GM12865 (cell line): Measurements from ENCODE around the gene CDHR3.

ENCODE experiments used
- DNase-seq: peaks from one replicate; pipeline ENCODE4 v3.0.0; 2010; ENCODE audit warnings: low read depth
- H3K4me3 ChIP-seq: 2 replicates; pipeline ENCODE4 v1.5.1; 2011; ENCODE audit warnings: mild to moderate bottlenecking, low read depth, low read length, control low read depth
- TF ChIP-seq, protein P1 (sequence below): IDR thresholded peaks from 2 replicates; pipeline ENCODE4 v1.5.1; 2011; ENCODE audit warnings: low read length, control low read depth, low read depth, inconsistent platforms; ENCODE audit not compliant: insufficient read depth; ENCODE audit errors: missing control alignments

Gene CDHR3

DNA sequence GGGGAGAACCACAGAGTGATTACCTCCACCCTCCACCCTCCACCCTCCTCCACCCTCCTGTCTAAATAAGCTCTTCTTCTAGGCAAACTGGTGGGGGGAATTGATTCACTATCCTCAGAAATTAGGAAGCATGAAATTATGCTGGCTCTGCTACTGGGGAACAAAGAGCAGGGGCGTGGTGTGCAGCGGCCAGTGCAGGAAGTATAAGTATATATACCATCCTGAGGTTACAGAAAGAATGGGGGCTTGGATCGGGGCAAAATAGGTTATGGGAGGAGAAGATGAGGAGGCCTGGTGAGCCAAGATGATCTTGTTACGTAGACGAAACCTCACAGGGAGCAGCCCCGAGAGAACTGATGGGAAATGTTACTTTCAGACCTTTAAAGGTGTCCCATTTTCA, 100.0 kb downstream of the CDHR3 start:
- no peak for DNase-seq
- TF ChIP-seq, protein P1, sequence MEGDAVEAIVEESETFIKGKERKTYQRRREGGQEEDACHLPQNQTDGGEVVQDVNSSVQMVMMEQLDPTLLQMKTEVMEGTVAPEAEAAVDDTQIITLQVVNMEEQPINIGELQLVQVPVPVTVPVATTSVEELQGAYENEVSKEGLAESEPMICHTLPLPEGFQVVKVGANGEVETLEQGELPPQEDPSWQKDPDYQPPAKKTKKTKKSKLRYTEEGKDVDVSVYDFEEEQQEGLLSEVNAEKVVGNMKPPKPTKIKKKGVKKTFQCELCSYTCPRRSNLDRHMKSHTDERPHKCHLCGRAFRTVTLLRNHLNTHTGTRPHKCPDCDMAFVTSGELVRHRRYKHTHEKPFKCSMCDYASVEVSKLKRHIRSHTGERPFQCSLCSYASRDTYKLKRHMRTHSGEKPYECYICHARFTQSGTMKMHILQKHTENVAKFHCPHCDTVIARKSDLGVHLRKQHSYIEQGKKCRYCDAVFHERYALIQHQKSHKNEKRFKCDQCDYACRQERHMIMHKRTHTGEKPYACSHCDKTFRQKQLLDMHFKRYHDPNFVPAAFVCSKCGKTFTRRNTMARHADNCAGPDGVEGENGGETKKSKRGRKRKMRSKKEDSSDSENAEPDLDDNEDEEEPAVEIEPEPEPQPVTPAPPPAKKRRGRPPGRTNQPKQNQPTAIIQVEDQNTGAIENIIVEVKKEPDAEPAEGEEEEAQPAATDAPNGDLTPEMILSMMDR, result no peak
- no peak overlapping the region for H3K4me3 ChIP-seq

DNA sequence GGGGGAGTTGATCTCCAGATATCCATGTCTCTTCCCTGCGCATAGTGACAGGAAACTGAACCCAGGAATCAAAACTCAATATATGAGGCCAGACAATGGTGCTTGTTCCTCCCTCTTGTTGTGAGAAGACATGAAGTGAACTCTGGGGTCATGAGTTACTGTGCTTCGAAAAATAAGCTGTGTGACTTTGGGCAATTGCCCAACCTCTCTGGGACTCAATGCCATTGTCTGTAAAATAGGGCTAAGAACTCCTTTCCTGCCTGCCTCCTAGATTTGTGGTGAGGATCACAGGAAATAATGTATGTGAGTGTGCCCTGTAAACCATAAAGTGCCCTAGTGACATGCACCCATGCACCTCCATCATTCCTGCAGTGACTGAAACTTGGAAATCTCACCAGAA, 100.6 kb downstream of the CDHR3 start:
- DNase-seq, result no peak
- no peak overlapping the region for H3K4me3 ChIP-seq
- TF ChIP-seq, protein P1, result no peak

DNA sequence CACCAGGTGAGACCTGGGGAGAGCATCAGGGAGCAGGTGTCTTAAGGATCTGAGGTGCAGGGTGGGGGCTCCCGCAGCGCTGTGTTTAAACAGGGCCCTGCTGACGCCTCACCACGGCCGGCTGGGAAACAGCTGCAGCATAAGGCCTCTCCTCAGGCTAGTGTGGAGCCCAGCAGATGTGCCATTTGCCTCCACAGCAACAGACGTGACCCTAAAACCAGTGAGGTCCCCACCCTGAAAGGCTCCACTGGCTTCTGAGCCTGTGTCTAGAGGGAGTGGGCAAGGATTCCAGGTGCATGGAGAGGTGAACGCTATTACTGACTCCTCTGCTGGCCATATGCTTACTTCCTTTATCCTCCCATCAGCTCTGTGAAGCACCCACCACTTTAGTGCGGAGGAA, 101.3 kb downstream of the CDHR3 start:
- DNase-seq, result no peak
- no peak overlapping the region for H3K4me3 ChIP-seq
- TF ChIP-seq, protein P1, result no peak

DNA sequence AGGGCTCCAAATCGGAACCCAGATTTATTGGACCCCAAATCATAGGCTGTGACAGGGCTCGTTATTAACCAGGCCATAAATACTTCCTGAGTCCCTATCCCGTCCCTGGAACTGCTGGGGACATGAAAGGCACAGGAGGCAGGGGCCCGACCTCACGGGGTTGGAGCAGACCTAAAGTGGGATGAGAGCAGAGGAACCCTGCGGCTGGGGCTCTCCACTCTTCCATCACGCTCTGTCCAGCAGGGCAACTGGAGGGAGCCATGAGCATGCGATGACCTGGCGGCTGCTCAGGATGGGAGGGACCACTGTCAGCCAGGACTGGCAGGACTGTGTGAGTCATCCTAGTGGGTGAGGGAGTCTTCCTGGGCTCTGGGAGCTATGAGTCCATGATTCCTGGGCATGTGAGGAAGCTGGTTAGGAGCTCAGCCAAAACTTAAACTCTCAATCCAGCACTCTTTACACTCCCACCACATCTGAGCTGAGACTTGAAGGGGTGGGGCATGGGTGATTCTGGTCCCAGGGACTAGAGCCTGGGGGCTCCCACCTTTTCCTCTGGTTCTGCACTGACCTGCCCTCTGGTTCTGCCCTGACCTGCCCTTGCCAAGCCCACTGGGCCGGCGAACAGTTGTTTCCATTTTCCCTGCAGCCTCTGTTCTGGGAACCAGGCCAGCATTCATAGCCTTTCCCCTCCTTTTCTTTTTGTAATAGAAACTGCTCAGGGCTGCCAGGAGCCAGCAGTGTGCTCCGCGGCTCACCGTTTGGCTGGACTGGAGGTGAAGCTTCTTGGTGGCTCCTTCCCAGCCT, 101.9 kb downstream of the CDHR3 start:
- no peak overlapping the region for H3K4me3 ChIP-seq
- no peak for DNase-seq
- TF ChIP-seq, protein P1, result no peak

DNA sequence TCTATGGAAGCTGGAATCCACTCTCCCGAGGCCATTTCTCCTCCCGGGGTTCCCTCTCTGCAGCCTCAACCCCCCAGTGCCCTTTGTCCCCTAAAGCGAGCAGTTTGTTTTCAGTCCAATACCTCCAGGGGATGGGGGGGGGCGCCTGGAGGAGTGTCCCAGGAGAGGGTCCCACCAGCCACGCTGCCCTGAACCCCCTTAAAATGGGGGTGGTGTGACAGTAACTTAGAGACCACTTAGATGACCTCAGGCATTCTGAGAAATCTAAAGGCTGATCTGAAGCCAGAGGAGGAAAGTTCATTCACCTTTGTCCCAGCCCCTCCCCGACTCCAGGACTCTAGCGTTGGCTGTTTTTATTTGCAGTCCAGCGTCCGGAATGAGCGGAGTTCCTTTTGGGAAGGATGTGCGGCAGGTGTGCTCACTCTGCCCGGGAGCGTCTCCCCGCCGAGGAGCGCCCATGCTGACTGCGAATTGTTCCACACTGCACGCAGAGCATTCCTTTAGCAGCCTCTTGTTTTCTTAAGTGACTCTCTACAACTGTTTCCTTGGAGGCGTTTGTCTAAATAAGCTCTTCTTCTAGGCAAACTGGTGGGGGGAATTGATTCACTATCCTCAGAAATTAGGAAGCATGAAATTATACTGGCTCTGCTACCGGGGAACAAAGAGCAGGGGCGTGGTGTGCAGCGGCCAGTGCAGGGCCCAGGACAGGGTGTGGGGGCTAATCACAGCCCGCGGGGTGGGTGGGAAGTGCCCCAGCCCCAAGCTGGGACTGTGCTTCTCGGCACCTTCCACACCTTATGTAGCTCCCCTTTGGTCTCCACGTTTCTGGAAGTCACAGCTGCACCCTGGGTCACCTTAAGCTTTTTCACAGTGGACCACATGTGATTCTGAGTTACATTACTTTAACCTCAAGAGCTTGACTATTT, 102.8 kb downstream of the CDHR3 start:
- TF ChIP-seq, protein P1, result no peak
- no peak overlapping the region for H3K4me3 ChIP-seq
- DNase-seq, result no peak

DNA sequence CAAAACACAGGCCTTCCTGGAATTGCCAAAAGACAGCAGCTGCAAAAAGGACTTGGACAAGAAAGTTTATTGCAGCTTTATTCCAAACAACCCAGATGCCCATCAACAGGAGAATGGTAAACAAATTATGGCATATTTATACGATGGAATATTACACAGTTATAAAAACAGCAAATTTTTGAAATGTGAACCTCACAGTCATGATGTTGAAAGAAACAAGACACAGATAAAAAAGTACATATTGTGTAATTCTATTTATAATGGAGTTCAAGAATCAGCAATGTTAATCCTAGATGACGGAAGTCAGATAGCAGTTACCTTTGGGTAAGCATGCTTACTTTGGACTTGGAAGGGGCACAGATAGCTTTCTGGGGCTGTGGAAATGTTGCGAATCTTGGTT, 104.6 kb downstream of the CDHR3 start:
- no peak for DNase-seq
- H3K4me3 ChIP-seq, result no peak overlapping the region
- TF ChIP-seq, protein P1, result no peak
